ENCODE data around the gene MYO18B.

MYO18B gene

DNA sequence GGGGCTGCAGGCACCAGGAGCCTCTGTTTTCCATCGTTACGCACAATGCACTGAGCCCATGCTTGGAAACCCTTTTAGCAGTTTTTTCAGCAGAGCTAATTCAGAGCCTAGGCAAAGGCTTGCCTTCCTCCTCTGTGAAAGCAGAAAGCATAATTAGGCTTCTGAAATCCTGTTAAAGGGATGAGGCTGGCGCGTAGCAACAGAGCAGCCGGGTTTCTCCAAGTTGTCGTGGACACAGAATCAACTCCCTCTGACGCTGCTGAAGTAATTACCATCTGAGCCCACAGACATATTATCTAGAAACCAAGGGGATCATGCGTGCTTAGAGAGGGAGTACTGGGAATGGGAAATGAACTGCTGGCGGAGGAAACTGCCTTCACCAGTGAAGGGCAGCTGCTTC lies 85.4 kb downstream of the MYO18B start:
- DNase-seq = peak; percentile 62

DNA sequence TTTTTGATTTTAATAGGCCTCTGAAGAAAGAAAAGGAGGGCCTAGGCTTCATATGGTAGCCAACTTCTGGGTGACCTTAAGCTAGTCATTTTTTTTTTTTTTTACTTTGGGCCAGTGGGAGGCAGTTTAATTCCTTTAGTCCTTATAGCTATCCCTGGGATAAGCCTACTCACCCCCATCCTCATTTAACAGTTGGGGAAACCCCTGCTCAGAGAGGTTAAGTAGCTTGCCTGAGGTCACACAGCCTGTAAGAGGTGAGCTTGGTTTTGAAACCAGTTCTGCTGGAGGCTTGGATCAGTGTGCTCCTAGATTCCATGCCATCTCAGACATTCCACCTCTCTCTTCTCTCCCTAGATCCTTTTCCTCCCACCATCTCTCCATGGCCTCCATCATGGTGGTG lies 86.4 kb downstream of the MYO18B start:
- no peak for DNase-seq

DNA sequence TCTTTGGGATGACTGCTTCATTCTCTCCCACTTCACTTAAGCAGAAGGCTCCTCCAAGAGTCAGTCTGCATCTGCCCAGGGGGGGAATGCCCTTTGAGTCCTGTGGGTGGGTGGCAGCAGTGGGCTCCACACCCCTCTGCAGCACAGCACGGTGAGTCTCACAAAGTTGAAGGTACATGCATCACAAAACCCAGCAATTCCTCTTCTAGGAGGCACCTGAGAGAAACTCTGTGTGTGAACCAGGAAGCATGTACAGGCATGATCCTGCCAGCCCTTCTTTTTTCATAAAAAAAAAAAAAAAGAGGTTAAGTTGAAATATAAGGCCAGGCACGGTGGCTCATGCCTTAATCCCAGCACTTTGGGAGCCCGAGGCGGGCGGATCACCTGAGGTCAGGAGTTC lies 87.2 kb downstream of the MYO18B start:
- DNase-seq = no peak

DNA sequence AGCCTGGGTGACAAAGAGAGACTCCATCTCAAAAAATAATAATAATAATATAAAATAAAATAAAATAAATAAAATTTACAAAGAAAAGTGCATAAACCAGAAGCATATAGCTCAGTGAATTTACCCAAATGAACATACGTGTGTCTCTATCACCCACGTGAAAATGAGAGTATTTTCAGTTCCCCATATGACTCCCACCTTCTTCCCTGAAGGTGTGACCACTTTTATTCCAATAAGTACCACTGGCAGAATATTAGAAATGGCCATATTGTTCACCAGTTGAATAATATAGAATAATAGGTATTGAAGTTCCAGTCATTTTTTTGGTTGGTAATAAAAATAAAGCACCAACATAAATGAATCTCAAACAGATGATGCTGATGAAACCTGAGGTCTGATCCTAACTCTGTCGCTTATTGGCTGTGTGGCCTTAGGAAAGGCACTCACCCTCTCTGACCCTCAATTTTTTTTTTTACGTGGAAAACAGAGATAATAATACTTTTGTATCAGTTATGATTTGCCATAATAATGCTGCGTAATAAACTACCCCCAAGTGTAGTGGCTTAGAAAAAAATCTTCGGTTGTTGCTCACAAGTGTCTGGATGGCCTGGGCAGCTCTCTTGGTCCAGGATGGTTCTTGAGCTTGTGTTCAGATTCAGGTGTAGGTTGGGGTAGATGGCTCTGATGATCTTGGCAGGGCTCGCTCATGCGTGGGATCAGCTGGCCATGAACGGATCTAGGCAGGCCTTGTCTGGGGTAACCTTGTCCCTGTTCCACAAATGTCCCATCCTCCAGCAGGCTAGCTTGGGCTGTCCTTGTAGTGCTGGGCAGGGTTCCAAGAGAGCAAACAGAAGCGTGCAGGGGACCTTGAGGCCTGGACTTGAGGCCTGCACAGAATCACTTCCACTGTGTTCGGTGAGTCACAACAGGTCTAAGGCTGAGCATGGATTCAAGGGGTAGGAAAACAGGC lies 88.1 kb downstream of the MYO18B start:
- DNase-seq = no peak

DNA sequence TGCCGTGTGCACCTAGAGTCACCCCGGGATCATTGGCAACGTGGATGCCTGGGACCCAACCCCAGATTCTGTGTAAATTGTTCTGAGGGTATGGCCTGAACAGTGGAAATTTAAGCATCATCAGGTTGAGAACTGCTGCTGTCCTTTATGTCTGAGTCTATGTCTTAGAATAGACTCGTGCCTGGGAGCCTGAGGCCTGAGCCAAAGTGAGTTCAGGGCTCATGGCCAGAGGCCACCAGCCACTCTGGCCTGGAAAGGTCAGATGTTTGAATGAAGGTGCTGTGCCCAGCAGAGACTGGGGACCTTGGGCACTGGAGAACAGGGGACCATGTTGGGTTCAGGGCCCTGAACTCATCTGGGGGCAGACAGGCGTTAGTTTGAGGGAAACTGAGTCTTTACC lies 91.1 kb downstream of the MYO18B start:
- no peak for DNase-seq

DNA sequence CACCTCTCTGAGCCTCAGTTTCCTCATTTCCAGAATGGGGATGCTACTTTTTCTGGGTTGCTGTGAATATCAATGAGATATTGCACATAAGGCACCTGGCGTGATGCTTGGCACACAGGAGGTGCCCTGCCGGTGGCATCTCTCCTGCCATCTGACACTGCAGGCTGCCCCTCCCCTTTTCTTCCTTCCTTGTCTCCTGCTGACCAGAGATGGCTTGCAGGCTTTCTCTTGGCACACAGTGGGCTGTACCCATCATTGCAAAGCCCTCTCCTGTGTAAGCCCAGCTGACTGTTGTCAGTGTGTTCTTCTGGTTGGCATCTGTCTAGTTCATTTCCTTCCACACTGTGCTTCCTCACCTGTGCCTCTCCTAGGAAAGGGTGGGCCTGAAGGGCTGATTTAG lies 91.7 kb downstream of the MYO18B start:
- no peak for DNase-seq

DNA sequence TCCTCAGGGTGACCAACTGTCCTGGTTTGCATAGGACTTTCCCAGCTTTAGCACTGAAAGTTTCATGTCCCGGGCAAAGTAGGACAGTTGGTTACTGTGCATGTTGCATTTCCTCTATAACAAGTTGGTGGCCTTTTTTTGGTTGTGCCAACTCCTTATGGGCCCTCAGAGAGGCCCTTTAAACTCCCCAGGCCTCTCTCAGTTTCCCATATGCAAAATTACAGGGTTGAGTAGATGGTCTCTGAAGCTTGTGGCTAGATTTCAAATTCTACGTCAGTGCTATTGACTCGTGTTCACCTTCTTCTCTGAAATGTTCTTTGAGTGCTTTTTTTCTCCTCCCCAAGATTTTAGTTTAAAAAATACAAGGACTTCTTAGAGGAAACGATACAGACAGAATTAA lies 92.5 kb downstream of the MYO18B start:
- no peak for DNase-seq

DNA sequence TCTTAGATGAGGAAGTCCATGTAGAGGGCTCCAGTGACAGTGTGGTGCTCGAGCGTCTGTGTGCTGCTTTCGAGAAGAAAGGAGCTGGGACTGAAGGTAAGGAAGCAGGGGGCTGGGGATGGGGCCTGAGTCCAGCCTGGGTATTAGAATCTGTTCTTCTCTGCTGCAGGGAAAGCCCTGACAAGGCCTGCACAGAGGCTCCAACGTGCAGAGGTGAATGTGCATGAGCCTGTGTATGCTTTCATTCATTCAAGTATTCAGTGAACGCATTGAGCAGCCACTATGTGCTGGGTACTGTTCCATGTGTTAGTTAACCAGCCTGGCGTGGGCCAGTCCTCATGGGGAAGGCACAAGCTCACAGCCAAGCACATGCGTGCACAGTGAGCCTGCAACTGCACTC lies 93.4 kb downstream of the MYO18B start:
- DNase-seq = no peak

DNA sequence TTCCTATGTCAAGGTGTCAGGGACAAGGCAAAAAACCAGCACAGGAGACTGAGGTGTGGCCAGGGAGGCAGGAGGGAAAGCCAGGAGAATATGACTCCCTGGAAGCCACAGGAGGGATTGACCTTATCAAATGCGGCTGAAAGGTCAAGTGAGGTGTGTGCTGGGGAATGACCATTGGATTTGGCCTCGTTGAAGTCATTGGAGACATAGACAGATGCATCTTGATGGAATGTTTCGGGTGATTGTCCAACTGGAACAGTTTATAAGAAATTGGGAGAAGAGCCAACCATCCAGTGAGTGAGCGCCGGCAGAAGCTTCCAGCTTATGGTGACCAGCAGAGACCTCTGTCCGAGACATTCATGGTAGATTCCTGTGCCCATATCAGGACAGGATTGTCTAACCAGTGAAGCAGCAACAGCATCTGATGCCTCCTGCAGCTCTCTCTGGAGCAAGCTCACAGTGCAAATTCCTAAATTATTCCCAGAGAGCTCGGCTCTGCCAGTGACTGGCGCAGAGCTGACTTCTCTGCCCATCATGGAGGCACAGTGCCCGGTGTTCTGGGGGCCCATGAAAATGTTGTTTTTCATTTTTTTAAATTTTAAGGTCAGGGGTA lies 95.4 kb downstream of the MYO18B start:
- DNase-seq = no peak

DNA sequence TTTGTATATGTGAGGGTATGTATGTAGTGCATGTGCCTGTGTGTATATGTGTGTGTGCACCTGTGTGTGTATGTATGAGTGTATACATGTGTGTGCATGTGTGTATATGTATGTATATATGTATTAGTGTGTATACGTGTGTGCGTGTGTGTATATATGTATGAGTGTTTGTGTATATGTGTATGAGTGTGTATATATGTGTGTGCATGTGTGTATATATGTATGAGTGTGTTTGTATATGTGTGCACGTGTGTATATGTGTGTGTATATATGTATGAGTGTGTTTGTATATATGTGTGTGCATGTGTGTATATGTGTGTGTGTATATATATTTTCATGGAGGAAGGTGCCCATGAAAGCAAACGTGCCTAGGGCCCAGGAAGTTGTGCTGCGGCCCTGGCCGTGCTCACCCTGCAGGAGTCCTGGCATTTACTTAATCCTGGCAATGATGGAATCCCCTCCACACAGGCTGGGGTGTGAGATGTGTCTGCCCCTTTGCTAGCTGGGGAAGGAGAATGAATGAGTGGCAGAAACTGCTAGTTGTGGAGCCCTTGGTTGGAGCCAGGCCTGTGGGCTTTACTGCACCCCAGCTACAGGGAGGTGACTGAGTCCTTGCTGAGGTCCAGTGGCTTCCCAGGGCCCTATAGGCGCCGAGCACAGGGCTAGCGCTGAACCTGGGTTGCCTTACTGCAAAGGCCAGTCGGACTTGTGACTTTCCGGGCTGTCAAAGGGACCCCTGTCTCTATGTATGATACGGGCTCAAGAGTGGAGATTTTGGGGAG lies 97.2 kb downstream of the MYO18B start:
- DNase-seq = no peak

DNA sequence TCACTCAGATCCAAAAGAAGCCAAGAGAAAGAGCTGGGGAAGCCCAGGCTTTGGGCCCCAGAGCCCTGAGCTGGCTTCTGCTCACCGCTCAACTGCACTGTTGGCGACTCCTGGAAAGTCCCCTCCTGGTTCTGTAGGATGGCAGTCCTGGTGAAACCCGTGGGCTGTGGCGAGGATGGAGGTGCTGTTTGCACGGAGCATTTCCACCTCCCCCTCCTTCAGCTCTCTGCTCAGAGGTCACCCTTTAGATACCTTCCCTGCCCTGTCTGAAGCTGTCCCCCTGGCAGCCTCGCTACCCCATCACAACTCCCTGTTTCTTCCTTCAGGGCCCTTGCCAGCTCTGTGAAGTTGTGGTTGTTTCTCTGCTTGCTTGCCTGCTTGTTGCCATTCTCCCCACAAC lies 97.8 kb downstream of the MYO18B start:
- DNase-seq = no peak

DNA sequence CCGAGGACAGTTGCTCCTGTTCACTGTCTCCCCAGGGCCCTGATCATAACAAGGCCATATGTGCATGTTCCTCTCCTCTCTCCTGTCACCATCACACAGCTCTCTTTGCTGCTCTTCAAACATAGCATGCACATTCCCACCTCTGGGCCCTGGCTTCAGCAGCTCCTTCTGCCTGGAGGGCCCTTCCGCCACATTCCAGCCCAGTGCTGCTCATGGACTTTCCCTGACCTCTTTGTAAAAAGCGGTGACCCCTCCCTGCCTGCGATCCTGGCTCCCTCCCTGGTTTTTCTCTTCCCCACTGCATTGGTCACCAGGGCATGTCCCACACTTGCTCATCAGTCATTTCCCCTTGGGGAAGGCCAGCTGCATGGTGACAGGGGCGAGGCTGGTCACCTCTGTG lies 98.2 kb downstream of the MYO18B start:
- peak; percentile 27 for DNase-seq

DNA sequence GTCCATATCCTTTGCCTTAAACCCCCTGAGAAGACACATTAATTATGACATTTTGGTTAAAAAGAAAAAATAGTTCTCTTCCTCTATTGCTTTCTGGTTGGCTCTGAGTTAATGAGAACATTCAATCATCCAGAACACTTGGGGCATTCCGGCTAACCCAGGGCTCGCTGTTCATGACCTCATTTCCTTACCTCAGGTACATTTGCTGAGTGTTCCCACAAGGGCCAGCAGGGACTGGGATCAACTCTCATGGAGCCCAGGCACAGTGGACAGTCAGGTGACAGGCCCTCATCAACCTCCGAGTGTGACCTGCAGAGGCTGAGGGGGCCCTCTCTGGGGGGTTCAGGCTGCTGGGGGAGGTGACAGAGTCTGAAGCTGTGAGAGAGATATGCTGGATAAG lies 98.9 kb downstream of the MYO18B start:
- peak; percentile 2 for DNase-seq

DNA sequence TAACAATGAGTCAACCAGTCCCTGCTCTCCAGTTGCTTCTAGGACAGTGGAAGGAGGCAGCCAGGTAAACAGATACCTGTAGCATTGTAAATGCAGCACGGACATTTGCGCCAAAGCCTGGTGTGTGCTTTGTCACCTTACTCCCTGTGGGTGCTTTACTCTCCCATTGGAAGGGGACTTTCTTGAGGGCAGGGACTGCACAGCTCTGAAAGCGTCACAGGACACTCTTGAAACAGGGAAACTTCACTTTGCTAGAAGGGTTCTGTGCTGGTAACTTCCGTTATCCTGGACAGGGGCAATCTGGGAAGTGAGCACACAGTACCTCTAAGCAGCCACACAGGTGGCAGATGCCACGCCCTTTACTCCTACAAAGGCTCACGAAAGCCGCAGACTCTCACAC lies 99.8 kb downstream of the MYO18B start:
- no peak for DNase-seq

DNA sequence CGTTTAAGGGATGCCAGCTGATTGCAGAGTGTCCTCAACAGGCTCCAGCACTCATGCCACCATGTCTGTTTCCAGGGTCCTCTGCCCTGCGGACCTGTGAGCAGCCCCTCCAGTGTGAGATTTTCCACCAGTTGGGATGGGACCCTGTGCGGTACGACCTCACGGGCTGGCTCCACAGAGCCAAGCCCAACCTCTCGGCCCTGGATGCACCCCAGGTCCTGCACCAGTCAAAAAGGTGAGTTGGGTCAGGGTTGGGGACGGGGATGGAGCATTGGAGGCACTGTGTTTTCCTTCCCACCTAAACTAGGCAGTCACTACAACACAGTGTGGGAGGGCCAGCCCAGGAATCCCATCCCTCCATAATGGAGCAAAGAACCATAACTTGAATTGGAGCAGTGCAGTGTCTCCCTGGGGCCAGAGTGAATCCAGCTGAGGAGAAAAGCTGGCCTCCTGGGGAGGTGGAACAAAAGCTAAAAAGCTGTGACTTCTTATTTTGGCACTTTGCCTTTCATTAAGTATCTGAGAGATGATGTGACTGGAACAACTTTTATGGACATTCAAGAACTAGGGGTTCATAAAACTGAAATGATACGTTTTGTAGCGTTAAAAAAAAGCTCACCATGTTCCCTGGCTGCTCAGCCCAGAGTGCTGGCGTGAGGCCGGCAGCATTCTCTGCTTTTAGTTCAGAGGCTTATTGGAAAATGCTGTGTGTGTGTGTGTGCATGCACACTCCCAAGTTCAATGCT lies 101.8 kb downstream of the MYO18B start:
- no peak for DNase-seq

DNA sequence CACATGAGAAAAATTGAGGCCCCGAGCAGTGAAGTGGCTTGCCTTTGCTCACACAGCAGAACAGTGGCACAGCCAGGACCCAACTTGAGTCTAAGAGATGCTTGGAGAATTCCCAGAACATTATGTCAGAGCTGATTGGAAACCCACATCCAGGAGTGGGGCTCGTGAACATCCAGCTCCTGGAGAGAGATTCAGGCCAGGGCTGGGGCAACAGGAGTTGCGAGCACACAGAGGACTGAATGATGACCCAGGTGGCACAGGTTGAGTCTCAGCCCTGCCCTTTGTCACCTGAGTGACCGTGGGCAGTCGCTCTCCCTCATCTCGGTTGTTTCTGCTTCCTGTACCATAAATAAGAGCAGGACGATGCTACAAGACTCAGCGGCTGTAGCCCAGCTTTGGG lies 102.6 kb downstream of the MYO18B start:
- no peak for DNase-seq

DNA sequence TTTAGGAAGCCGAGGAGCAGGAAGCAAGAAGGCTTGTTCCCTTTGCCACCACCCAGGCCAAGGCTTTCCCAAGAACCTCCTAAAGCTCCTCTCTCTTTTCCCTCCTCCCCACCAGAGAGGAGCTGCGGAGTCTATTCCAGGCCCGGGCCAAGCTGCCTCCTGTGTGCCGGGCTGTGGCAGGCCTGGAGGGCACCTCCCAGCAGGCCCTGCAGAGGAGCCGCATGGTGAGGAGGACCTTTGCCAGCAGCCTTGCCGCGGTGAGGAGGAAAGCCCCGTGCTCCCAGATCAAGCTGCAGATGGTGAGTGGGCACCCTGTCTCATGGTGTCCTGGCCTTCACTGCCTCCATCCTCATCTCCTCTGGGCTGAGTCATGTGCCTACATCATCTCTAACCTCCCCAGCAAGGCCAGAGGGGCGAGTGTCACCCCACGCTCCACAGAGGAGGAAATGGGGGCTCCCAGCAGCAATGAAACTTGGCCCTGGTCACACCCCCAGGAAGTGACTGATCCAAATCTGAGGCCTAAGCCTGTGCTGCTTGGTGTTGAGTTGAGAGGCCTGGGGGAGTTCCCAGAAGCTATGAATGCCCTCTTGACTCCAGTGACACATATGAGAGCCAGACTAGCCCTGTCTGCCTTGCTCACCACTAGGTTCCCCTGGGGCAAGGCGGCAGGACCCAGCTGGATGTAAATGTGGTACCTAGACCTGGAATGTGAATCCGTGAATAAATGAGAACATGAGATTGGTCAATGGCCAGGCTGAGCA lies 104.2 kb downstream of the MYO18B start:
- no peak for DNase-seq

DNA sequence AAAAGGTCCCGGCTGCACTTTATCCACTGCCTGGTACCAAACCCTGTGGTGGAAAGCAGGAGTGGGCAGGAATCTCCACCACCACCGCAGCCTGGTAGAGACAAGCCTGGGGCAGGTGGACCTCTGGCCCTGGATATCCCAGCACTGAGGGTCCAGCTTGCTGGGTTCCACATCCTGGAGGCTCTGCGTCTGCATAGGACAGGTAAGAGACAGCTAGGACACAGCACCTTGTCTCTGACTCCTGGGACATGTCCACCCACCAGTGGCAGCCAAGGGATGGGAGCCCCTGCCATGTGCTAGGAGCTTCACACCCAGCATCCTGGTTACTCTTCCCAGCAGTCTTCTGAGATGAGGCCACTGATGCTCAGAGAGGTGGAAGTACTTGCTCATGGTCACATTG lies 105.5 kb downstream of the MYO18B start:
- no peak for DNase-seq

DNA sequence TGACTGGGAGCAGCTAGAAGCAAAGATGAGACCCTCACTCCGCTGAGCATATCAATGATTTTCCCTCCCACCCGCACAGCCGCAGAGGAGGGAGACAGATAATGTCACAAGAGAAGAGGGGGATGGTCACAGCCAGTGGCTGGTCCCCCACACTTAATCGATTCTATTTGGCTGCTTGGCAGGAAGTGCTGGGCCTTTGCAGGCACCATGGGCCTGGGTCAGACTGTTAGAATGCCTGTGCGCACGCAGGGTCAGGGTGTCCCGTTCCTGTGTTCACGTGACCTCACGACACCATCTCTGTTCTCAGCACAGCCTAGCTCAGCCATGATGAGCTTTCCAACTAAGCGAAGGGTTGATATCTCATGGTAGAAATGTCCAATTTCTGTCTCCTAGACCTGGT lies 107.0 kb downstream of the MYO18B start:
- peak; percentile 57 for DNase-seq

DNA sequence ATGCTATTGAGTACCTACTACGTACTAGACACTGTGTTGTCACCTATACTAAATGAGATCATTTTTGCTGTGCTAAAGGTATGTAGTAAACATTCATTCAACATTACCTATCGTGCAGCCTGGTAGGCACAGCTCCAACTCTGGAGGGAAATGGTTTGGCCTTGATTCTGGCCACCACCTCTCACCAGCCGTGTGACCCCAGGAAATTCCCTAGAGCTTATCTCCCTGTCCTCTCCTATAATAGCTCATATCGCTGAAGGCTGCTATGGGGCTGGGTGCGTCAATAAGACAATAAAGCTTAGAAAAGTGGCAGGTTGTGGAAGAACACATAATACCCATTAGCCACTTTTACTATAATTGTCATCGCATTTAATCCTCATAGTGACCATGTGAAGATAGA lies 107.5 kb downstream of the MYO18B start:
- peak; percentile 28 for DNase-seq

DNA sequence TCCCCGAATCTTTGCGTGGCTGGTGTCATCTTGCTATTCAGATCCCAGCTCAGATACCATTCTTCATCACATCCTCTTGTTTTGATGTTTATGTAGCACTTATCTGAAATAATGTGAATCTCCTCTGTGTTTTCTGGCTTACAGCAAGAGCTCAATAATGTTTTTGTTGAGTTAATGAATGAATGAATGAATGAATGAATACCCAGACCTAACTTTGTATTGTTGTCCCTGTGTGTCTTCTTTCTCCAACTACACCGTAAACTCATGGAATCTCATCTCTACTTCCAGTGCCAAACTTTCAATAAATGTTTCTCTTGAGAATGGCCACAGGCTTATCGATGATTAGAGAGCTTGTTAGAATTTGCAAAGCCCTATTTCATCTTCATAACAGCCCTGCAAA lies 110.2 kb downstream of the MYO18B start:
- DNase-seq = no peak

DNA sequence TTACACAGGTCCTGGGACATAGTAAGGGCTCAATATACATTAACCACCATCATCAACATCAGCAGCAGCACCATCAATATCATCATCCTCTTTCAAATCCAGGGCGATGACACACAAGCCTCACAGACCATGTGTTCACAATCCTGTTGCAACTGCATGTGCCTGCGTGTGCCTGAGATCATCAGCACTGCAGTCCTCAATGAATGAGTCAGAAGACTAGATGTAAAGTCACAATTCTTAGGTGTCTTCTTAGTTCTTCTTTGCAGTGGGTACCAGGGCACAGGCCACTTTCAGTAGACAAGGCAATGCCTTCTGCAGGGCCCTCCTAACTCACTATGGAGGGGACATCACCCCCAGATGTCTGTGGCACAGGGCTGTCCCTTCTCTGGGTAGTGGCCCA lies 111.1 kb downstream of the MYO18B start:
- DNase-seq = no peak
